K562 treated with DMSO at 1 percent for 24 hours (cell line): ENCODE measurements around the gene EVA1B. TPM values are rescaled to one million over a fixed set of nuclear protein-coding genes. Genes with fewer than 3 reads are reported as not detected.

Source experiments
- total RNA-seq: library from RNA; unstranded; fragments of 300-600 nt; gene quantifications from 2 replicates; pipeline ENCODE4 v1.2.3, GENCODE V29; 2022; ENCODE audit warnings: low read depth; ENCODE audit not compliant: insufficient read depth

Gene EVA1B
- 182 TPM in 2 replicates for total RNA-seq

GRCh38 chr1:36323636-36324352 lies at the start of gene EVA1B:
Gene EVA1B (minus strand): TSS chr1:36323645. CDS start chr1:36323037, 608 bp downstream.

GRCh38 chr1:36306210-36306901 lies 17.1 kb downstream of the EVA1B start, which contains the start of gene SH3D21:
Gene SH3D21 (plus strand): TSS chr1:36306368. CDS start chr1:36306421, 53 bp downstream.

Other genes with a start within 250 kb of the EVA1B start
- not detected in 2 replicates for gene TEKT2, start 239.6 kb downstream of the EVA1B start, total RNA-seq
- gene ADPRS, start 234.8 kb downstream of the EVA1B start, total RNA-seq: 50.9 and 55.8 TPM in 2 replicates
- not detected in 2 replicates for gene COL8A2, start 198.4 kb downstream of the EVA1B start, total RNA-seq
- gene TRAPPC3, start 174.2 kb downstream of the EVA1B start, total RNA-seq: 119 and 136 TPM in 2 replicates
- gene MAP7D1, start 167.5 kb downstream of the EVA1B start, total RNA-seq: 148 and 153 TPM in 2 replicates
- gene THRAP3, start 99.2 kb downstream of the EVA1B start, total RNA-seq: 63.0 and 63.2 TPM in 2 replicates
- gene SH3D21, start 17.3 kb downstream of the EVA1B start, total RNA-seq: 2.5 and 2.7 TPM in 2 replicates
- 165 and 175 TPM in 2 replicates for gene STK40, start 62.3 kb upstream of the EVA1B start, total RNA-seq
- gene LSM10, start 74.3 kb upstream of the EVA1B start, total RNA-seq: 191 and 204 TPM in 2 replicates
- gene OSCP1, start 126.8 kb upstream of the EVA1B start, total RNA-seq: not detected in 2 replicates
- 112 and 118 TPM in 2 replicates for gene MRPS15, start 140.7 kb upstream of the EVA1B start, total RNA-seq
- gene CSF3R, start 159.3 kb upstream of the EVA1B start, total RNA-seq: 7.0 and 8.2 TPM in 2 replicates